Measurements from ENCODE around the gene NIPAL1. TPM values are rescaled to one million over a fixed set of nuclear protein-coding genes. Genes with fewer than 3 reads are reported as not detected.

The NIPAL1 gene
- polyA plus RNA-seq, 10 donors: 1.8 to 6.0 (median 4.4) TPM

GRCh38 chr4:48024522-48024921, 8.0 kb downstream of the NIPAL1 start:
- DNase-seq: no peak

- DNase-seq: peak in 1 of 3 donors; percentile 33
These were observed 8.4 kb downstream of the NIPAL1 start for GRCh38 chr4:48025005-48025404.

GRCh38 chr4:48027653-48028052, 11.1 kb downstream of the NIPAL1 start:
- no peak for DNase-seq

GRCh38 chr4:48028696-48029095, 12.1 kb downstream of the NIPAL1 start:
- DNase-seq: no peak

GRCh38 chr4:48030470-48030869, 13.9 kb downstream of the NIPAL1 start:
- no peak for DNase-seq

GRCh38 chr4:48031802-48032525, 15.4 kb downstream of the NIPAL1 start:
- DNase-seq: peak in 1 of 3 donors; percentile 18

- DNase-seq: no peak
These were observed 16.1 kb downstream of the NIPAL1 start for GRCh38 chr4:48032721-48033120.

GRCh38 chr4:48033412-48033811, 16.8 kb downstream of the NIPAL1 start:
- DNase-seq: no peak

- DNase-seq: no peak
These were observed 17.3 kb downstream of the NIPAL1 start for GRCh38 chr4:48033825-48034413.

- DNase-seq: no peak
These were observed 19.4 kb downstream of the NIPAL1 start for GRCh38 chr4:48035952-48036351.

GRCh38 chr4:48037117-48037462, 20.5 kb downstream of the NIPAL1 start:
- DNase-seq: no peak

GRCh38 chr4:48038666-48039065, 22.1 kb downstream of the NIPAL1 start:
- no peak for DNase-seq

GRCh38 chr4:48039561-48039960, 23.0 kb downstream of the NIPAL1 start:
- no peak for DNase-seq

GRCh38 chr4:48041535-48042137, 25.1 kb downstream of the NIPAL1 start:
- DNase-seq: no peak

GRCh38 chr4:48042979-48043461, 26.4 kb downstream of the NIPAL1 start:
- no peak for DNase-seq

- DNase-seq: no peak
These were observed 26.9 kb downstream of the NIPAL1 start for GRCh38 chr4:48043504-48043903.

- no peak for DNase-seq
These were observed 27.7 kb downstream of the NIPAL1 start for GRCh38 chr4:48044298-48044697.

GRCh38 chr4:48046059-48046458, 29.5 kb downstream of the NIPAL1 start:
- DNase-seq: no peak

- DNase-seq: peak in 1 of 3 donors; percentile 26
These were observed 30.9 kb downstream of the NIPAL1 start for GRCh38 chr4:48047421-48047844.

GRCh38 chr4:48047896-48048295, 31.3 kb downstream of the NIPAL1 start:
- no peak for DNase-seq

- DNase-seq: no peak
These were observed 32.9 kb downstream of the NIPAL1 start for GRCh38 chr4:48049483-48049882.

GRCh38 chr4:48051078-48051477, 34.5 kb downstream of the NIPAL1 start:
- DNase-seq: no peak

All from muscle of back (tissue), 11 donors.